Esophagus muscularis mucosa (tissue), 3 donors: ENCODE data around the gene DCDC2C.

Experiments
- POLR2A ChIP-seq: fragments of 450-650 bp; IDR thresholded peaks from one replicate; pipeline ENCODE4 v1.6.1; 2017; ENCODE audit warnings: antibody characterized with exemption, moderate library complexity, mild to moderate bottlenecking, low read depth
- POLR2AphosphoS5 ChIP-seq, 2 donors: sonication (generic); formaldehyde crosslinking; IDR thresholded peaks; one replicate each; pipeline ENCODE4 v1.6.1; 2017; ENCODE audit warnings: antibody characterized with exemption in 2 of 2
- TF ChIP-seq, protein P1 (sequence below), 3 experiments: fragments of 200-600 bp in 2 of 3; fragments of 450-650 bp in 1 of 3; sonication (generic) in 2 of 3; IDR thresholded peaks; one replicate each; pipeline ENCODE4 v1.5.1; 2017 to 2019; ENCODE audit warnings: antibody characterized with exemption in 3 of 3, mild to moderate bottlenecking in 2 of 3, moderate library complexity in 1 of 3

DNA sequence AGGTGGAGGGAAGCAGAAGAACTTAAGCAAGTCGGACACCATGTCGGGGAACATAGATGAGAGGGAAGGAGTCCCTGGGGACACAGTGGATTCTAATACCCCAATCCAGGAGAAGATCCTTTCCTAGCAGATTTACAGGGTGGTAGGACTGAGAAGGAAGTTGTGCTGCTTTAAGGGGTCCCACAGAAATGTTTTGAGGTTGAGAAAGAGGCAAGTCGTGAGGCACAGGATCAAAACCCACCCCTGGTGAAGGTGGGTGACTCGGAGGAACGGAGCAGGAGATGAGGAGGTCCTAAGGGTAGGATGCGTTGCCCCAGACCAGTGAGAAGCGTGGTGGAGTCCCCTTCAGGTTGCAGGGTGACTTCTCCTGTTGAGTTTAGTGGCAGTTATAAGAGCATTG is 32.7 kb downstream of the DCDC2C start:
- TF ChIP-seq POLR2A: no peak
- TF ChIP-seq, protein P1, sequence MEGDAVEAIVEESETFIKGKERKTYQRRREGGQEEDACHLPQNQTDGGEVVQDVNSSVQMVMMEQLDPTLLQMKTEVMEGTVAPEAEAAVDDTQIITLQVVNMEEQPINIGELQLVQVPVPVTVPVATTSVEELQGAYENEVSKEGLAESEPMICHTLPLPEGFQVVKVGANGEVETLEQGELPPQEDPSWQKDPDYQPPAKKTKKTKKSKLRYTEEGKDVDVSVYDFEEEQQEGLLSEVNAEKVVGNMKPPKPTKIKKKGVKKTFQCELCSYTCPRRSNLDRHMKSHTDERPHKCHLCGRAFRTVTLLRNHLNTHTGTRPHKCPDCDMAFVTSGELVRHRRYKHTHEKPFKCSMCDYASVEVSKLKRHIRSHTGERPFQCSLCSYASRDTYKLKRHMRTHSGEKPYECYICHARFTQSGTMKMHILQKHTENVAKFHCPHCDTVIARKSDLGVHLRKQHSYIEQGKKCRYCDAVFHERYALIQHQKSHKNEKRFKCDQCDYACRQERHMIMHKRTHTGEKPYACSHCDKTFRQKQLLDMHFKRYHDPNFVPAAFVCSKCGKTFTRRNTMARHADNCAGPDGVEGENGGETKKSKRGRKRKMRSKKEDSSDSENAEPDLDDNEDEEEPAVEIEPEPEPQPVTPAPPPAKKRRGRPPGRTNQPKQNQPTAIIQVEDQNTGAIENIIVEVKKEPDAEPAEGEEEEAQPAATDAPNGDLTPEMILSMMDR (IDR thresholded peaks at IDR 0.05): no peak
- TF ChIP-seq POLR2AphosphoS5 (IDR thresholded peaks at IDR 0.05): no peak
